Left cardiac atrium (tissue), 4 donors: ENCODE data around the gene DDX17. TPM values are rescaled to one million over a fixed set of nuclear protein-coding genes. Genes with fewer than 3 reads are reported as not detected.
"Not testable (repeated sequence)": the region's sequence is repeated elsewhere in the genome, so short reads cannot be mapped to it uniquely, and the experiment has no call there.

Experiments used
- ATAC-seq, 2 donors: fragments of 200-7000 bp; cut with Tn5 transposase; one replicate each; pipeline ENCODE4 v1.9.1; 2020; ENCODE audit warnings: mild to moderate bottlenecking in 2 of 2, moderate library complexity in 2 of 2
- DNase-seq: peaks from one replicate; pipeline ENCODE4 v3.0.0-alpha.2; 2020
- intact Hi-C, 2 donors: fragments of 100-400 bp; cut with DNase I; formaldehyde crosslinking; loops; one replicate each; pipeline versions ENCODE4 v1.14.1 to v1.15.1; 2022 to 2023
- total RNA-seq, 2 donors: library from RNA; stranded (reverse); fragmentation: NEBNext Ultra II Directional; extraction: Animal tissue kit (Norgen Biotek cat#: 25700); gene quantifications; one replicate each; pipeline ENCODE4 v1.2.1, GENCODE V29; 2021
- donor health status: DM: no; HTN: yes; CAD: no.
- donor health status: DM: no; HTN: yes; CAD: no; lungs with severe emphysema.
- donor health status: DM: yes; HTN: yes; CAD: no.
- donor health status: Dilated cardiomyopathy.

The DDX17 gene
- total RNA-seq, 2 donors from 2014 or later: 209 to 220 TPM

- no peak for ATAC-seq
- intact Hi-C loops: no loop called here
- no peak for DNase-seq
Measured at GRCh38 chr22:38497869-38498268, 8.2 kb downstream of the DDX17 start.

GRCh38 chr22:38494939-38495338 lies 11.2 kb downstream of the DDX17 start:
- DNase-seq (no peak), ATAC-seq (no peak)
- intact Hi-C loops: no loop called here

- no peak for ATAC-seq
- no peak for DNase-seq
- intact Hi-C loops: no loop called here
Measured at GRCh38 chr22:38494498-38494897, 11.6 kb downstream of the DDX17 start.

GRCh38 chr22:38491707-38492348 lies 14.3 kb downstream of the DDX17 start:
- ATAC-seq (no peak), DNase-seq (no peak)
- intact Hi-C loops: no loop called here

GRCh38 chr22:38490915-38491314 lies 15.2 kb downstream of the DDX17 start:
- ATAC-seq (peak; percentile 78 to 84), DNase-seq (peak; percentile 64)
- intact Hi-C loops: no loop called here

- ATAC-seq (no peak), DNase-seq (no peak)
- intact Hi-C loops: no loop called here
Measured at GRCh38 chr22:38490475-38490874, 15.6 kb downstream of the DDX17 start.

GRCh38 chr22:38489561-38490145 lies 16.5 kb downstream of the DDX17 start:
- intact Hi-C loops: no loop called here
- ATAC-seq (no peak), DNase-seq (no peak)

GRCh38 chr22:38489142-38489541 lies 17.0 kb downstream of the DDX17 start:
- ATAC-seq (no peak), DNase-seq (no peak)
- intact Hi-C loops: no loop called here

GRCh38 chr22:38487946-38488345 lies 18.2 kb downstream of the DDX17 start:
- DNase-seq (no peak), ATAC-seq (no peak)
- intact Hi-C loops: no loop called here

GRCh38 chr22:38485783-38486182 lies 20.3 kb downstream of the DDX17 start:
- intact Hi-C loops: no loop called here
- ATAC-seq: peak; percentile 6 to 51
- no peak for DNase-seq

- no peak for ATAC-seq
- intact Hi-C loops: no loop called here
- no peak for DNase-seq
Measured at GRCh38 chr22:38484244-38484643, 21.9 kb downstream of the DDX17 start.

- ATAC-seq (no peak), DNase-seq (no peak)
- intact Hi-C loops: no loop called here
Measured at GRCh38 chr22:38482662-38483308, 23.3 kb downstream of the DDX17 start.

- ATAC-seq (no peak), DNase-seq (no peak)
- intact Hi-C loops: no loop called here
Measured at GRCh38 chr22:38481871-38482332, 24.2 kb downstream of the DDX17 start.

- DNase-seq (no peak), ATAC-seq (peak in 1 of 2 donors; percentile 7)
- intact Hi-C loops: no loop called here
Measured at GRCh38 chr22:38481162-38481870, 24.8 kb downstream of the DDX17 start.

GRCh38 chr22:38479096-38479837 lies 26.8 kb downstream of the DDX17 start:
- ATAC-seq: peak in 1 of 2 donors; percentile 6
- DNase-seq: no peak
- intact Hi-C loops: no loop called here

GRCh38 chr22:38477585-38477984 lies 28.5 kb downstream of the DDX17 start:
- intact Hi-C loops: no loop called here
- ATAC-seq: no peak
- no peak for DNase-seq

GRCh38 chr22:38474003-38474607 lies 32.0 kb downstream of the DDX17 start:
- DNase-seq (no peak), ATAC-seq (no peak)
- intact Hi-C loops: no loop called here

- DNase-seq (no peak), ATAC-seq (no peak)
- intact Hi-C loops: no loop called here
Measured at GRCh38 chr22:38471237-38471636, 34.9 kb downstream of the DDX17 start.

GRCh38 chr22:38470179-38470578 lies 35.9 kb downstream of the DDX17 start:
- DNase-seq, ATAC-seq, intact Hi-C loops: not testable (repeated sequence)
